CD14-positive monocyte (primary cell): ENCODE results near the gene AJUBA. TPM values are rescaled to one million over a fixed set of nuclear protein-coding genes. Genes with fewer than 3 reads are reported as not detected.
A peak's percentile ranks its signal among the peaks of the same experiment; 100 is the strongest.

Experiments used
- DNase-seq, 3 donors: peaks; one replicate each; pipeline ENCODE4 v3.0.0-alpha.2; 2011 to 2022
- H2AFZ ChIP-seq: 2 replicates; pipeline ENCODE4 v1.6.0; 2012; ENCODE audit warnings: mild to moderate bottlenecking, low read depth, low read length, inconsistent platforms; ENCODE audit not compliant: insufficient read depth, poor library complexity, severe bottlenecking
- H3K27ac ChIP-seq, 2 donors: 1 replicate in 1 of 2; 2 replicates in 1 of 2; pipeline ENCODE4 v1.5.1; 2012 to 2013; ENCODE audit warnings: low read length in 2 of 2, control low read depth in 1 of 2, inconsistent platforms in 1 of 2, low read depth in 1 of 2, mild to moderate bottlenecking in 1 of 2
- H3K27me3 ChIP-seq, 2 donors: one replicate each; pipeline versions ENCODE4 v1.6.0 to v1.6.1; 2011 to 2013; ENCODE audit warnings: low read length in 2 of 2; ENCODE audit not compliant: control insufficient read depth in 2 of 2, insufficient read depth in 2 of 2
- H3K36me3 ChIP-seq, 2 donors: replicated peaks in 1 of 2; 1 replicate in 1 of 2; 2 replicates in 1 of 2; pipeline versions ENCODE4 v1.5.1 to v1.6.1; 2012 to 2013; ENCODE audit warnings: low read length in 2 of 2, control low read depth in 1 of 2, inconsistent platforms in 1 of 2, mild to moderate bottlenecking in 1 of 2; ENCODE audit not compliant: insufficient read depth in 2 of 2, control insufficient read depth in 1 of 2
- H3K4me1 ChIP-seq, 2 donors: 1 replicate in 1 of 2; 2 replicates in 1 of 2; pipeline versions ENCODE4 v1.5.1 to v1.6.1; 2012 to 2013; ENCODE audit warnings: low read length in 2 of 2, control low read depth in 1 of 2, inconsistent platforms in 1 of 2, mild to moderate bottlenecking in 1 of 2, moderate library complexity in 1 of 2; ENCODE audit not compliant: insufficient read depth in 2 of 2, control insufficient read depth in 1 of 2
- H3K4me2 ChIP-seq: replicated peaks from 2 replicates; pipeline ENCODE3; 2012; ENCODE audit warnings: low read length, moderate library complexity, mild to moderate bottlenecking; ENCODE audit not compliant: poor library complexity, severe bottlenecking; ENCODE audit errors: extremely low read depth
- H3K4me3 ChIP-seq, 3 experiments: fragments of 200-600 bp in 1 of 3; sonication (generic) in 1 of 3; replicated peaks in 1 of 3; 1 replicate in 2 of 3; 2 replicates in 1 of 3; pipeline ENCODE4 v1.5.1; 2011 to 2013; ENCODE audit warnings: low read length in 3 of 3, mild to moderate bottlenecking in 3 of 3, control low read depth in 2 of 3, low read depth in 2 of 3, inconsistent platforms in 1 of 3, moderate library complexity in 1 of 3
- H3K79me2 ChIP-seq: 2 replicates; pipeline ENCODE4 v1.6.0; 2012; ENCODE audit warnings: mild to moderate bottlenecking, control low read depth, inconsistent platforms, low read length, moderate library complexity; ENCODE audit not compliant: insufficient read depth
- H3K9ac ChIP-seq: 2 replicates; pipeline ENCODE4 v1.6.0; 2017; ENCODE audit warnings: low read length, mild to moderate bottlenecking; ENCODE audit not compliant: insufficient read depth, poor library complexity, severe bottlenecking
- H3K9me3 ChIP-seq, 2 donors: replicated peaks in 1 of 2; 1 replicate in 1 of 2; 2 replicates in 1 of 2; pipeline versions ENCODE4 v1.5.1 to v1.6.1; 2012 to 2013; ENCODE audit warnings: low read length in 2 of 2, control low read depth in 1 of 2; ENCODE audit not compliant: control insufficient read depth in 1 of 2, insufficient read depth in 1 of 2
- H4K20me1 ChIP-seq: 2 replicates; pipeline ENCODE4 v1.6.0; 2012; ENCODE audit warnings: mild to moderate bottlenecking, low read length, control low read depth, moderate library complexity; ENCODE audit not compliant: insufficient read depth
- H3K27ac Mint-ChIP-seq, 7 donors: one replicate each; pipeline ENCODE4 v1.8.0; 2020; ENCODE audit warnings: mild to moderate bottlenecking in 7 of 7, mixed read lengths in 7 of 7, moderate library complexity in 6 of 7, inconsistent platforms in 2 of 7
- H3K27me3 Mint-ChIP-seq, 3 donors: one replicate each; pipeline ENCODE4 v1.8.0; 2021 to 2022; ENCODE audit warnings: low read depth in 3 of 3, mild to moderate bottlenecking in 3 of 3, mixed read lengths in 3 of 3, moderate library complexity in 3 of 3, inconsistent platforms in 1 of 3
- H3K36me3 Mint-ChIP-seq, 2 donors: one replicate each; pipeline ENCODE4 v1.8.0; 2020; ENCODE audit warnings: mixed read lengths in 2 of 2, inconsistent platforms in 1 of 2, mild to moderate bottlenecking in 1 of 2
- H3K4me1 Mint-ChIP-seq: one replicate; pipeline ENCODE4 v1.8.0; 2020; ENCODE audit warnings: mild to moderate bottlenecking, mixed read lengths
- H3K4me3 Mint-ChIP-seq, 2 donors: one replicate each; pipeline ENCODE4 v1.8.0; 2020; ENCODE audit warnings: mild to moderate bottlenecking in 2 of 2, mixed read lengths in 2 of 2, moderate library complexity in 1 of 2
- H3K9me3 Mint-ChIP-seq, 7 donors: one replicate each; pipeline ENCODE4 v1.8.0; 2020 to 2022; ENCODE audit warnings: mixed read lengths in 7 of 7, mild to moderate bottlenecking in 6 of 7, moderate library complexity in 6 of 7, inconsistent platforms in 2 of 7
- whole genome bisulfite sequencing: methylation state at CpG from one replicate; pipeline ENCODE4 v1.1.5; 2013; ENCODE audit warnings: missing lambda C conversion rate; ENCODE audit not compliant: insufficient coverage; 5-methylcytosine and 5-hydroxymethylcytosine counted together
- intact Hi-C, 2 donors: fragments of 100-400 bp; cut with micrococcal nuclease; formaldehyde crosslinking; loops; one replicate each; pipeline versions ENCODE4 v1.15.0 to v1.15.1; 2023
- polyA plus RNA-seq, 3 donors: library from polyadenylated mRNA; depleted of rRNA in 1 of 3; unstranded in 2 of 3; stranded (reverse) in 1 of 3; fragments of 300-500 nt in 2 of 3; fragments of >200 nt in 1 of 3; fragmentation: Illumina TruSeq in 2 of 3; gene quantifications; 1 replicate in 2 of 3; 2 replicates in 1 of 3; pipeline ENCODE4 v1.2.3, GENCODE V29; 2012 to 2021
- TF ChIP-seq, protein P1 (sequence below): fragments of 200-600 bp; IDR thresholded peaks from one replicate; pipeline ENCODE4 v1.8.0; 2022; ENCODE audit warnings: antibody characterized with exemption, mild to moderate bottlenecking

Gene AJUBA
- polyA plus RNA-seq, 3 donors = 0.04 TPM; not detected in 2

DNA sequence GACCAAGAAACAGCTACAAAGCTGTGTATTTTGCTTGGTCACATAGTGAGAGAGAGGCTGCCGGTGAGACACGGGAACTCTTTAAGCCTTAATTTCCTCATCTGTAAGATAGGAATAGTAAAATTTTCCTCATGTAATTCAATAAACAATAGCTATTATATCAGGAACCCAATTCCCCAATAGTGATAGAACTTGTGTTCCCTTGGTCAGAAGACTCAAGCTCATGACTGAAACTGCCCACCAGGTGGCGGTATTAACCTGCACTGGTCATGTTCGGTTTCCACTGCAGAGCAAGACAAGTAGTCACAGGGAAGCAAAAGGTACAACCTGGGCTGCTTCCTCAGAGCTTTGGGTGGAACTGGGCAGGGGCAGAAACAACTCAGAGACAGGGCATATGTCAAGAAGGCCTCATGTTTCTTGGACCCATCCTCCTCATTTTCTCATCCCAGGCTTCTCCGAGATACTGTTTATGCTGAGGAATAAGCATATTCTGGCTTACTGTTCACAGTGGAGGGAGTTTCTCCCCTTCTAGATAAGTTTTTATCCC lies 4.2 kb upstream of the AJUBA start:
- Histone ChIP-seq H3K4me1 (peaks cover 16 to 17% of the 10 kb centered on the region in 2 donors), H2AFZ (no peak overlapping the region), H3K9me3 (no peaks in the 10 kb centered on the region), H3K79me2 (no peaks in the 10 kb centered on the region), H3K27ac (no peak overlapping the region), H3K4me2 (no peak overlapping the region), H3K36me3 (peaks cover 10 to 30% of the 10 kb centered on the region in 2 donors), H3K9ac (no peak overlapping the region), H4K20me1 (no peaks in the 10 kb centered on the region), H3K4me3 (no peak overlapping the region), H3K27me3 (peaks cover 6 to 8% of the 10 kb centered on the region in 2 donors)
- no peak overlapping the region for H3K27ac Mint-ChIP-seq
- peaks cover 34 to 47% of the 10 kb centered on the region in 2 donors for H3K36me3 Mint-ChIP-seq
- WGBS = 3% methylated on average over 2 of the region's 5 CpGs
- H3K9me3 Mint-ChIP-seq = peaks cover 0 to 4% (median 0%) of the 10 kb centered on the region in 7 donors
- TF ChIP-seq, protein P1, sequence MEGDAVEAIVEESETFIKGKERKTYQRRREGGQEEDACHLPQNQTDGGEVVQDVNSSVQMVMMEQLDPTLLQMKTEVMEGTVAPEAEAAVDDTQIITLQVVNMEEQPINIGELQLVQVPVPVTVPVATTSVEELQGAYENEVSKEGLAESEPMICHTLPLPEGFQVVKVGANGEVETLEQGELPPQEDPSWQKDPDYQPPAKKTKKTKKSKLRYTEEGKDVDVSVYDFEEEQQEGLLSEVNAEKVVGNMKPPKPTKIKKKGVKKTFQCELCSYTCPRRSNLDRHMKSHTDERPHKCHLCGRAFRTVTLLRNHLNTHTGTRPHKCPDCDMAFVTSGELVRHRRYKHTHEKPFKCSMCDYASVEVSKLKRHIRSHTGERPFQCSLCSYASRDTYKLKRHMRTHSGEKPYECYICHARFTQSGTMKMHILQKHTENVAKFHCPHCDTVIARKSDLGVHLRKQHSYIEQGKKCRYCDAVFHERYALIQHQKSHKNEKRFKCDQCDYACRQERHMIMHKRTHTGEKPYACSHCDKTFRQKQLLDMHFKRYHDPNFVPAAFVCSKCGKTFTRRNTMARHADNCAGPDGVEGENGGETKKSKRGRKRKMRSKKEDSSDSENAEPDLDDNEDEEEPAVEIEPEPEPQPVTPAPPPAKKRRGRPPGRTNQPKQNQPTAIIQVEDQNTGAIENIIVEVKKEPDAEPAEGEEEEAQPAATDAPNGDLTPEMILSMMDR = peak; percentile 86
- intact Hi-C loops = loop anchor here (1.0 to 10.0 kb wide), 3 partner anchors 52 to 72 kb away; no protein-coding TSS in a partner anchor
- peak; percentile 73 to 84 (median 81) for DNase-seq
- no peak overlapping the region for H3K4me3 Mint-ChIP-seq
- H3K27me3 Mint-ChIP-seq = peaks cover 0 to 4% (median 4%) of the 10 kb centered on the region in 3 donors
- no peaks in the 10 kb centered on the region for H3K4me1 Mint-ChIP-seq

DNA sequence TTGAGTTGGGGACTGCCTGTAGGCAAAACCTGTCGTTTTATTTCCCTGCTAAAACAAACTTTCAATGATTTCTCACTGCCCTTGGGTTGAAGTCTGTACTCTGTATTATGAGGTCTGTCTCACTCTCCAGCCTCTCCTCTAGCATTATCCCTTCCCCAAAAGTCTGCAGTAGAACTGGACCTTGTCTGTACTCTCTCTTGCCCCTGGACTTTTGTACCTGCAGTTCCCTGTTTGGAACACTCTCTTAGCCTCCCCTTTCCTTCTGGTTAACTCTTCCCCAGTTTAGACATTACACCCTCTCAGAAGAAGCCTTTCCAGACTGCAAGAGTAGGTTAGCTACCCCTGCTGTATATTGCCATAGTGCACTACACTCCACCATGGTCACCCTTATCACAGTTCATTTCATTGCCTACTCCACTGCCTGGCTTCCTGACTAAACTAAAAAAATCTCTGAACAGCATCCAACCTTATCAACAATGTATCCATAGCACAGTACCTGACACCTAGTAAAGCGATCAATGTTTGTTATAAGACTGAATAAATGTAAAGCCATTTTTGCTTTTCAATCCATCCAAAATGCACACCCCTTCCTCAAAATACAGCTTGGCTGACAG lies 3.6 kb upstream of the AJUBA start:
- Histone ChIP-seq H3K79me2 (no peaks in the 10 kb centered on the region), H3K4me2 (no peak overlapping the region), H3K27ac (no peak overlapping the region), H3K9ac (no peak overlapping the region), H3K36me3 (peaks cover 10 to 30% of the 10 kb centered on the region in 2 donors), H2AFZ (no peak overlapping the region), H3K27me3 (peaks cover 12 to 14% of the 10 kb centered on the region in 2 donors), H3K4me3 (no peak overlapping the region), H3K9me3 (peaks cover 0 to 3% of the 10 kb centered on the region in 2 donors), H3K4me1 (peaks cover 21 to 23% of the 10 kb centered on the region in 2 donors), H4K20me1 (no peaks in the 10 kb centered on the region)
- H3K27ac Mint-ChIP-seq = peak overlapping the region in 1 of 7 donors; percentile 10
- WGBS = no CpG with 5 or more reads among the region's 2 CpGs
- peaks cover 0 to 8% (median 6%) of the 10 kb centered on the region in 3 donors for H3K27me3 Mint-ChIP-seq
- H3K4me3 Mint-ChIP-seq = no peak overlapping the region
- no peak for DNase-seq
- TF ChIP-seq, protein P1 = no peak
- H3K9me3 Mint-ChIP-seq = peaks cover 0 to 4% (median 0%) of the 10 kb centered on the region in 7 donors
- H3K36me3 Mint-ChIP-seq = peaks cover 34 to 41% of the 10 kb centered on the region in 2 donors
- intact Hi-C loops = loop anchor here (1.0 to 10.0 kb wide), 4 partner anchors 23 to 72 kb away; no protein-coding TSS in a partner anchor
- peaks cover 1% of the 10 kb centered on the region for H3K4me1 Mint-ChIP-seq
